ENCODE data around the gene MYOZ3.

Gene MYOZ3

DNA sequence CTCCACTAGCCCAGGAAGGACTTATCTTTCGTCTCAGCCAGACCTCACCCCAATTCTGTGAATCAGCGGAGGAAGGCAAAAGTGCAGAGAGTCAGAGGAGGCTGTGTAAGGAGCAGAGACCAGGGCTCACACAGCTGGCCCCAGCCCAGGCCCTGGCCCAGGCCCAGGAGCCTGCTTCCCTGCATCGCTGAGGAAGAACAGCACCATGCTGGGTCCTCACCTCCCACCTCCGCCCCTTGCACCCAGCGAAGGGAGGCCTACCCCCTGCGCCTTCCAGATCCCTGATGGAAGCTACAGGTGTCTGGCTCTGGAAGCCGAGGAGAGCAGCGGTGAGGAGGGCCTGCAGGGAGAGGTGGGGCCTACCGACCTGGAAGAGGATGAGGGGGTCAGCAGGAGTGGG, 42.9 kb upstream of the MYOZ3 start:
- H3K4me1 ChIP-seq (ENCODE audit: low read length) = peaks cover 7% of the 10 kb centered on the region
- no peak overlapping the region for H3K27ac ChIP-seq (ENCODE audit: low read length)
- H3K9ac ChIP-seq (ENCODE audit: low read length) = no peak overlapping the region
- no peaks in the 10 kb centered on the region for H4K20me1 ChIP-seq (ENCODE audit: insufficient read depth, low read length)
- H3K79me2 ChIP-seq (ENCODE audit: low read length) = no peaks in the 10 kb centered on the region
- peaks cover 20% of the 10 kb centered on the region for H3K27me3 ChIP-seq (ENCODE audit: low read depth, low read length)
- H3K9me3 ChIP-seq (ENCODE audit: insufficient read depth, low read length) = no peaks in the 10 kb centered on the region
- H2AFZ ChIP-seq (ENCODE audit: low read depth, low read length) = no peak overlapping the region
- no peaks in the 10 kb centered on the region for H3K36me3 ChIP-seq (replicated peaks; ENCODE audit: low read depth, low read length)
- no peak overlapping the region for H3K4me3 ChIP-seq (ENCODE audit: low read length)
- H3K4me2 ChIP-seq (ENCODE audit: low read length) = no peak overlapping the region
- TF ChIP-seq, protein P1, sequence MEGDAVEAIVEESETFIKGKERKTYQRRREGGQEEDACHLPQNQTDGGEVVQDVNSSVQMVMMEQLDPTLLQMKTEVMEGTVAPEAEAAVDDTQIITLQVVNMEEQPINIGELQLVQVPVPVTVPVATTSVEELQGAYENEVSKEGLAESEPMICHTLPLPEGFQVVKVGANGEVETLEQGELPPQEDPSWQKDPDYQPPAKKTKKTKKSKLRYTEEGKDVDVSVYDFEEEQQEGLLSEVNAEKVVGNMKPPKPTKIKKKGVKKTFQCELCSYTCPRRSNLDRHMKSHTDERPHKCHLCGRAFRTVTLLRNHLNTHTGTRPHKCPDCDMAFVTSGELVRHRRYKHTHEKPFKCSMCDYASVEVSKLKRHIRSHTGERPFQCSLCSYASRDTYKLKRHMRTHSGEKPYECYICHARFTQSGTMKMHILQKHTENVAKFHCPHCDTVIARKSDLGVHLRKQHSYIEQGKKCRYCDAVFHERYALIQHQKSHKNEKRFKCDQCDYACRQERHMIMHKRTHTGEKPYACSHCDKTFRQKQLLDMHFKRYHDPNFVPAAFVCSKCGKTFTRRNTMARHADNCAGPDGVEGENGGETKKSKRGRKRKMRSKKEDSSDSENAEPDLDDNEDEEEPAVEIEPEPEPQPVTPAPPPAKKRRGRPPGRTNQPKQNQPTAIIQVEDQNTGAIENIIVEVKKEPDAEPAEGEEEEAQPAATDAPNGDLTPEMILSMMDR (IDR thresholded peaks at IDR 0.05; ENCODE audit: low read depth, low read length) = no peak
- no peak for TF ChIP-seq EZH2phosphoT487 (IDR thresholded peaks at IDR 0.05; ENCODE audit: low read depth)

DNA sequence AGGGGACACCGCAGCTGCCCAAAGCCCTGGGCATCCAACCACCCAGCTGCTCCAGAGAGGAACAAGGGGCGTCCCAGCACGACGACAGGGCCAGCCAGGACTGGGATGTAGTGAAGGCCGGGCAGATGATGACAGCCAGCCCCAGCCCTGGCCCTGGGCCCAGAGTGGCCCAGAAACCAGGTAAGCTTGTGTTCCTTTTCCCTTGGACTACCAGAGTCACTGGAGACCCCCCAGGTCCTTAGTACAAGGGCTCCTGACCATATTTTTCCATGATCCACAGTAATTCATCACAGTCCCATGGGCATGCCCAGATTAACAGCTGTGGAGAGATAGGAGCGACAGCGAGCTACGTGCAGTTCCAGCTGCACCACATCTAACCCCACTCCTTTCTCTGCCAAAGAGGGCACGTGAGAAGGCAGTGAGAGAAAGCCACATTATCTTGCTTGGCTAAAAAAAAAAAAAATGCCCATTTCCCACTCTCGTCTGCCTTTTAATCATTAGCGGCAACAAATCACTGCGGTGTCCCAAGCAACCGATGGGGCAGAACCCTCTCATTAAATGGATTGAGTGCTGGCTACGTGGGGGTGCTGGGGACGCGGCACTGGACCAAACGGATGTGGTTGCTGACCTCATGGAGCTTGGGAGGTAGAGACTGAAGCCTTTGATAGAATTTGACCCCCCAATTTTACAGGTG, 42.3 kb upstream of the MYOZ3 start:
- H3K79me2 ChIP-seq (ENCODE audit: low read length) = no peaks in the 10 kb centered on the region
- H3K9me3 ChIP-seq (ENCODE audit: insufficient read depth, low read length) = no peaks in the 10 kb centered on the region
- no peaks in the 10 kb centered on the region for H3K36me3 ChIP-seq (replicated peaks; ENCODE audit: low read depth, low read length)
- H3K9ac ChIP-seq (ENCODE audit: low read length) = no peak overlapping the region
- H3K4me2 ChIP-seq (ENCODE audit: low read length) = no peak overlapping the region
- H3K4me3 ChIP-seq (ENCODE audit: low read length) = no peak overlapping the region
- H3K27me3 ChIP-seq (ENCODE audit: low read depth, low read length) = peaks cover 20% of the 10 kb centered on the region
- H2AFZ ChIP-seq (ENCODE audit: low read depth, low read length) = no peak overlapping the region
- H4K20me1 ChIP-seq (ENCODE audit: insufficient read depth, low read length) = no peaks in the 10 kb centered on the region
- TF ChIP-seq, protein P1 (IDR thresholded peaks at IDR 0.05; ENCODE audit: low read depth, low read length) = no peak
- TF ChIP-seq EZH2phosphoT487 (IDR thresholded peaks at IDR 0.05; ENCODE audit: low read depth) = no peak
- H3K4me1 ChIP-seq (ENCODE audit: low read length) = peaks cover 13% of the 10 kb centered on the region
- no peak overlapping the region for H3K27ac ChIP-seq (ENCODE audit: low read length)

- Histone ChIP-seq H3K4me2 (ENCODE audit: low read length) (no peak overlapping the region), H3K4me3 (ENCODE audit: low read length) (no peak overlapping the region), H2AFZ (ENCODE audit: low read depth, low read length) (no peak overlapping the region), H3K9ac (ENCODE audit: low read length) (no peak overlapping the region), H3K27ac (ENCODE audit: low read length) (no peak overlapping the region), H3K36me3 (replicated peaks; ENCODE audit: low read depth, low read length) (no peaks in the 10 kb centered on the region), H3K27me3 (ENCODE audit: low read depth, low read length) (peaks cover 20% of the 10 kb centered on the region), H3K4me1 (ENCODE audit: low read length) (peaks cover 19% of the 10 kb centered on the region), H4K20me1 (ENCODE audit: insufficient read depth, low read length) (no peaks in the 10 kb centered on the region), H3K79me2 (ENCODE audit: low read length) (no peaks in the 10 kb centered on the region), H3K9me3 (ENCODE audit: insufficient read depth, low read length) (no peaks in the 10 kb centered on the region)
- TF ChIP-seq, protein P1 (IDR thresholded peaks at IDR 0.05; ENCODE audit: low read depth, low read length) = no peak
- no peak for TF ChIP-seq EZH2phosphoT487 (IDR thresholded peaks at IDR 0.05; ENCODE audit: low read depth)
These were observed 41.5 kb upstream of the MYOZ3 start for GRCh38 chr5:150619359-150620230.

DNA sequence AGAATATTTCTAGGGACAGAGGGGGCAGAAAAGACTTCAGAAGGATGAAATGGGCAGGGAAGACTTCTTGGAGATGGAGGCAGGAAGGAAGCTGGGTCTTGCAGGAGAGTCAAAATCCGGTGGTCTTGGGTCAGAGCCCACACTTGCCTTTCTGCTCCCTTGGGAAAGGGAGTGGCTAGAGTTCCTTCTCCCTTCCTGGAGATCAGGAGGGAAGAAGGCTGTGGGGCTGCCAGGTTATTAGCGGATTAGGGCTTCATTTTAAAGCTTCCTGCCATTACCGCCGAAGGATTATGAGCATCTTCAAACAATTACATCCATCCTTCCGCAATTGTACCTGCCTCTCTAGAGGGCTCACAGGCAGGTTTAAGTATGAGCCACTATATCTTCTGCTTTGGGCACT, 39.8 kb upstream of the MYOZ3 start:
- Histone ChIP-seq H3K9ac (ENCODE audit: low read length) (no peak overlapping the region), H3K4me3 (ENCODE audit: low read length) (no peak overlapping the region), H4K20me1 (ENCODE audit: insufficient read depth, low read length) (no peaks in the 10 kb centered on the region), H3K27me3 (ENCODE audit: low read depth, low read length) (peaks cover 7% of the 10 kb centered on the region), H3K4me1 (ENCODE audit: low read length) (peaks cover 29% of the 10 kb centered on the region), H3K79me2 (ENCODE audit: low read length) (peaks cover 12% of the 10 kb centered on the region), H2AFZ (ENCODE audit: low read depth, low read length) (no peak overlapping the region), H3K9me3 (ENCODE audit: insufficient read depth, low read length) (no peaks in the 10 kb centered on the region), H3K27ac (ENCODE audit: low read length) (no peak overlapping the region), H3K36me3 (replicated peaks; ENCODE audit: low read depth, low read length) (no peaks in the 10 kb centered on the region), H3K4me2 (ENCODE audit: low read length) (no peak overlapping the region)
- TF ChIP-seq, protein P1 (IDR thresholded peaks at IDR 0.05; ENCODE audit: low read depth, low read length) = no peak
- TF ChIP-seq EZH2phosphoT487 (IDR thresholded peaks at IDR 0.05; ENCODE audit: low read depth) = no peak

Data from OCI-LY3 (cell line).